Erythroblast (primary cell): ENCODE results near the gene GPC5.

ENCODE experiments used
- GATA1 ChIP-seq: IDR thresholded peaks from 2 replicates; pipeline ENCODE4 v1.6.1; 2011; ENCODE audit warnings: low read depth, mild to moderate bottlenecking, control low read depth, low read length, moderate library complexity
- POLR2A ChIP-seq: IDR thresholded peaks from 2 replicates; pipeline ENCODE4 v1.6.1; 2011; ENCODE audit warnings: mild to moderate bottlenecking, low read length

DNA sequence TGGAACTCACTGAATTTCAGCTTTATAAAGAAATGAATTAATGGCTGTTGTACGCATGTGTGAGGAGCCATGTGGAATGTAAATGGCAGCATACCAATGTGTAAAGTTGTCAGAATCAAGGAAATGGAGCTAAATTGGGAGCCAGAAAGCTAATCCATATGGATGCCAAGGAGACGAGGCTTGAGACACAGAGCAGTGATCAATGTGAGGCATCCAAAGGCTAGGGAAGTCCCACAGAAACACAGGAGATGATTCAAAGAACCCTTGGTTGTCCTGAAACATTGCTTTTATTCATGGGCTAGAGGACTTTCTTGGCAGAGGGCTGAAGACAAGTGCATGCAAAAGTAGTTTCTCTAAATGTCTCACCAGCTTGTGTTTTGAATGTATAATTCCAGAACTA is 1271.7 kb downstream of the GPC5 start:
- no peak for TF ChIP-seq POLR2A
- TF ChIP-seq GATA1 = no peak
